GM19023 (cell line): Measurements from ENCODE around the gene SHMT1.

Experiments
- ATAC-seq: cut with Tn5 transposase; IDR thresholded peaks from one replicate; pipeline ENCODE4 v1.9.1; 2021; ENCODE audit warnings: mild to moderate bottlenecking, moderate library complexity; ENCODE audit not compliant: unreplicated experiment

The SHMT1 gene

GRCh38 chr17:18291718-18292540, 71.4 kb downstream of the SHMT1 start:
- no peak for ATAC-seq

- no peak for ATAC-seq
Observed at GRCh38 chr17:18285296-18285695, 78.1 kb downstream of the SHMT1 start.

GRCh38 chr17:18281788-18282187, 81.6 kb downstream of the SHMT1 start:
- ATAC-seq = no peak

GRCh38 chr17:18280766-18281371, 82.5 kb downstream of the SHMT1 start:
- no peak for ATAC-seq

- ATAC-seq = no peak
Observed at GRCh38 chr17:18280249-18280648, 83.1 kb downstream of the SHMT1 start.

- no peak for ATAC-seq
Observed at GRCh38 chr17:18278867-18279266, 84.5 kb downstream of the SHMT1 start.
